ENCODE results near the gene GIGYF1. TPM values are rescaled to one million over a fixed set of nuclear protein-coding genes. Genes with fewer than 3 reads are reported as not detected.

The GIGYF1 gene, protein sequence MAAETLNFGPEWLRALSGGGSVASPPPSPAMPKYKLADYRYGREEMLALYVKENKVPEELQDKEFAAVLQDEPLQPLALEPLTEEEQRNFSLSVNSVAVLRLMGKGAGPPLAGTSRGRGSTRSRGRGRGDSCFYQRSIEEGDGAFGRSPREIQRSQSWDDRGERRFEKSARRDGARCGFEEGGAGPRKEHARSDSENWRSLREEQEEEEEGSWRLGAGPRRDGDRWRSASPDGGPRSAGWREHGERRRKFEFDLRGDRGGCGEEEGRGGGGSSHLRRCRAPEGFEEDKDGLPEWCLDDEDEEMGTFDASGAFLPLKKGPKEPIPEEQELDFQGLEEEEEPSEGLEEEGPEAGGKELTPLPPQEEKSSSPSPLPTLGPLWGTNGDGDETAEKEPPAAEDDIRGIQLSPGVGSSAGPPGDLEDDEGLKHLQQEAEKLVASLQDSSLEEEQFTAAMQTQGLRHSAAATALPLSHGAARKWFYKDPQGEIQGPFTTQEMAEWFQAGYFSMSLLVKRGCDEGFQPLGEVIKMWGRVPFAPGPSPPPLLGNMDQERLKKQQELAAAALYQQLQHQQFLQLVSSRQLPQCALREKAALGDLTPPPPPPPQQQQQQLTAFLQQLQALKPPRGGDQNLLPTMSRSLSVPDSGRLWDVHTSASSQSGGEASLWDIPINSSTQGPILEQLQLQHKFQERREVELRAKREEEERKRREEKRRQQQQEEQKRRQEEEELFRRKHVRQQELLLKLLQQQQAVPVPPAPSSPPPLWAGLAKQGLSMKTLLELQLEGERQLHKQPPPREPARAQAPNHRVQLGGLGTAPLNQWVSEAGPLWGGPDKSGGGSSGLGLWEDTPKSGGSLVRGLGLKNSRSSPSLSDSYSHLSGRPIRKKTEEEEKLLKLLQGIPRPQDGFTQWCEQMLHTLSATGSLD (N-terminal part only)
- 8.9 to 19.9 TPM (median 15.2 TPM) in 5 replicates for total RNA-seq (2022; extraction: Qiagen RNA extraction)

DNA sequence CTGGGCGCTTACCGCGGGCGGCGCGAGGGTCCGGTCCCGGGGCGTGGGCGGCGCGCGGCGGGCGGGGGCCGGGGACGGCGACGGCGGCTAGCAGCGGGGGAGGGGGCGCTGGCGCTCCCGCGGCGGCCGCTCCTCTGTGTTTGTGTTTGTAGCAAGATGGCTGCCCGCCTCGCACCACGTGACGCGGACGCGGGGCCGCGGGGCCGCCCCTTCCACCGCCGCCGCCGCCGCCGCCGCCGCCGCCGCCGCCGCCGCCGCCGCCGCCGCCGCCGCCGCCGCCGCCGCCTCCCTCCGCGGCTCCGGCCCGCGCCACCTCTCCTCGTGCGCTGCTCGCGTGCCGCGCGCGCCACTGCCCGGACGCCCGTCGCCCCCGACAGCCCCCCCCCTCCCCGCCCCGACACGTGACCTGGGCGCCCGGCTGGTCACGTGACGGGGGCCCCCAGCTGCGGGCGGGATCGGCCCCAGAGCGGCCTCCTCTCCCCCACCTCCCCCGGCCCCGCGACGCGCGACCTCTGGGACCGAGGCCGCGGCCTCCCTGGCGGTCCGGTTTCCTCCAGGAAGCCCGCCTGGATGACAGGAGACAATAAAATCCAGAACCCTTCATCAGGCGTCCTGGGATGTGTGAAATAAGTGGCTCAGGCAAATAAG lies at the start of gene GIGYF1:
TSS of gene GIGYF1 (minus strand) at position 153 of the 648 bp plus-strand sequence. CDS start 6,012 bp downstream, outside the sequence.

GRCh38 chr7:100720279-100720670 lies 26.2 kb upstream of the GIGYF1 start, which contains the start of gene EPO:
TSS of gene EPO (plus strand) at chr7:100720468. CDS start at chr7:100720981, 513 bp downstream.

DNA sequence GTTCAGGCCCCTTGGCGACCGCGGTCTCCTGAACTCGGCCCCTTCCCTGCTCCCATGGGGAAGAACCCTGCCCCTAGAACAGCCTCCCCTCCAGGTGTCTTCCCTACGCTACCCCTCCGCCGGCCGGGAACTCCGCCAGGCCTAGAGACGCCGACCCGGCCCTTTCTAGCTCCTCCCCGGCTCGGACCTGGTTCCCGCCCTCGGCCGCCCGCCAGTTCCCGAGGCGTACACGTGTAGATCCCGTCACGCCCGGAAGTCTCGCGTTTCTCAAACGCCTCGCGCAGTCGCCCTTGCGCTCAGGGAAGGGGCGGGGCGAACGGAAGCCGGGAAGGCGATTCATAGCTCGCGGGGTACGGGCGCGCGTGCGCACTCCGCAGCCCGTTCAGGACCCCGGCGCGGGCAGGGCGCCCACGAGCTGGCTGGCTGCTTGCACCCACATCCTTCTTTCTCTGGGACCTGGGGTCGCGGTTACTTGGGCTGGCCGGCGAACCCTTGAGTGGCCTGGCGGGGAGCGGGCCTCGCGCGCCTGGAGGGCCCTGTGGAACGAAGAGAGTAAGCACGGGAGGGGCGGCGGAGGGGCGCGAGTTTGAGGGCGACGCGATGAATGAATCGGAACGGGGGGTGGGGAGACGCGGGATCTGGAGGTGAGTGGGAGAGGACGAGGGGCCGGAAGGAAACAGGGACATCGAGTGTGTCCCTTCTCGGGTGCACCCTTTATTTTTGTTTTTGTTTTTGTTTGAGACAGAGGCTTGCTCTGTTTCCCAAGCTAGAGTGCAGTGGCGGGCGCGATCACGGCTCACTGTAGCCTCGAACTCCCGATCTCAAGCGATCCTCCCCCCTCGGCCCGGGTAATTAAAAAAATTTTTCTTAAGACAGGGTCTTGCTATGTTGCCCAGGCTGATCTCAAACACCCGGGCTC lies 12.0 kb upstream of the GIGYF1 start, which contains the start of gene POP7:
TSS of gene POP7 (plus strand) at position 369 of the 919 bp plus-strand sequence. CDS start 710 bp downstream, outside the sequence.

DNA sequence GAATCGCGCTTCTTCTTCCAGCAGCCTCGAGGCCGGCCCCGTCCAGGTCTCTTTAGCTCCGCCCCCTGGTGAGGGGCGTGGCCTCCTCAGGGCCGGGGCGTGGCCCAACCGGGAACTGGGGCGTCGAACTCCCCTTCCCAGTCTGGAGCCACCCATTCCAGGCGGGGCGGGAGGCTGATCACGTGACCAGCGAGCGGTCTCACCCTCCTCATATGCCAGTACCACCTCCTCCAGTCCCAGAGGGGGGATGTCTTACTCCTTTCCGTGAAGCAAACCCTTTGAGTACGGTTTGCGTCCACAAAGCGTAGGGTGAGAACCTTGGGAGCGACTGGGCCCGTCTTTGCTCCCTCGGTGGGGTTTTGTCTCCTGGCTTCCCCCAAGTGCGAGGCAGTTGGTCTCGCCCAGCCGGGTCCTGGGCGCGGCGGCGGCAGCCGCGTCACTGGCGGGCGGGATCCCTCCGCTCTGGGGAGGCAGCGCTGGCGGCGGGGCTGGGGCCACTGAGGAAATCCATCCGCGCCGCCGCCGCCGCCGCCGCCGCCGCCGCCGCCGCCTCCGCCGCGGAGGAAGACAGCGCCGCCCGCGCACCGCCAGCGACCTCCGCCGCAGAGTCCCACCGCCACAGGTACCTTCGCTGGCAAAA lies 20.6 kb downstream of the GIGYF1 start, which contains the start of gene GNB2:
TSS of gene GNB2 (plus strand) at position 439 of the 640 bp plus-strand sequence. CDS start 2,526 bp downstream, outside the sequence.

DNA sequence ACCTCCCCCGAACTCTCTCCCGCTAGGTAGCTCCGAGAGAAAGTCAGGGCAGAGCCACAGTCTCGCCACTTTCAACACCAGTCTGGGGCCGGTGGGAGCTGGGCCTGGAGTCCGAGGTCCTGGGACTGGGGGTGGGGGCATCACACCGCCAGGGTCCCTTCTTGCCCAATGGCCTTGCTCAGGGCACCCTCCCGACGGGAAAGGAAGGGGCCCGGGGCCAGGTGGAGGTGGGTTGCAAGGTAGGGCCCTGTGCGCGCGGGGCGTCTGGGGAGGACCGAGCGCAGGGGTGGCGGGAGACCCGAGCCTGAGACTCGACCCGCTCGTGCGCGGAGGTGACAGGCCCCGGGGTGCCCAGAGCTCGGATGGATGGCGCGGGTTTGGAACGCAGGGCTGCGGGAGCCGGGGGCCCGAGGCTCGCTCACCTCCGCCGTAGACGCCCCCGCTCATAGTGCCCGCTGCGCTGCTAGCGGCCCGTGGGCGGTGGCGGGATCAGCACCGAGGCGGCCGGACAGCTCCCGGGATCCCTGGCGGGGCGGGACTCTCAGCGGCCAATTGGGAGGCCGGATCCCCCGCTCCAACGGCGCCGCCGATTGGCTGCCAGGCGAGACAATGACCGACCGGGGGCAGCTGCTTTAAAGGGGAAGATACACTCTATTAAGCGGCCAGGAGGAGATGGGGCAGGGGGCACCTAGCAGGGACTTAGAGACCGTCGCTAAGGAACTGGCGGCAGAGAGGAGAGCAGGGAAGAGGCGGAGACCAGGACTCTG lies 38.0 kb downstream of the GIGYF1 start, which contains the start of gene ACTL6B:
TSS of gene ACTL6B (minus strand) at position 541 of the 767 bp plus-strand sequence. CDS start at position 447, 94 bp downstream.

GRCh38 chr7:100641463-100641859 lies 52.6 kb downstream of the GIGYF1 start, which contains the start of gene TFR2:
TSS of gene TFR2 (minus strand) at chr7:100641552. CDS start at chr7:100641509, 43 bp downstream.

Other genes with a start within 250 kb of the GIGYF1 start
- gene SPACDR, start 230.0 kb downstream of the GIGYF1 start, total RNA-seq (2022; extraction: Qiagen RNA extraction): 0.47 to 1.1 TPM (median 0.89 TPM) in 5 replicates
- 49.8 to 72.0 TPM (median 61.8 TPM) in 5 replicates for gene TSC22D4, start 215.0 kb downstream of the GIGYF1 start, total RNA-seq (2022; extraction: Qiagen RNA extraction)
- 3.9 to 7.8 TPM (median 6.4 TPM) in 5 replicates for gene NYAP1, start 210.3 kb downstream of the GIGYF1 start, total RNA-seq (2022; extraction: Qiagen RNA extraction)
- gene AGFG2, start 155.0 kb downstream of the GIGYF1 start, total RNA-seq (2022; extraction: Qiagen RNA extraction): 29.4 to 57.4 TPM (median 50.2 TPM) in 5 replicates
- gene SAP25, start 120.3 kb downstream of the GIGYF1 start, total RNA-seq (2022; extraction: Qiagen RNA extraction): 0.32 to 0.66 TPM (median 0.38 TPM) in 4 of 5 replicates, not detected in the other
- 10.2 to 19.5 TPM (median 15.7 TPM) in 5 replicates for gene LRCH4, start 108.1 kb downstream of the GIGYF1 start, total RNA-seq (2022; extraction: Qiagen RNA extraction)
- 0.10 to 0.33 TPM (median 0.25 TPM) in 5 replicates for gene FBXO24, start 107.9 kb downstream of the GIGYF1 start, total RNA-seq (2022; extraction: Qiagen RNA extraction)
- 6.8 to 10.9 TPM (median 8.8 TPM) in 5 replicates for gene PCOLCE, start 91.9 kb downstream of the GIGYF1 start, total RNA-seq (2022; extraction: Qiagen RNA extraction)
- gene MOSPD3, start 81.7 kb downstream of the GIGYF1 start, total RNA-seq (2022; extraction: Qiagen RNA extraction): 15.5 to 21.8 TPM (median 20.2 TPM) in 5 replicates
- gene TFR2, start 52.7 kb downstream of the GIGYF1 start, total RNA-seq (2022; extraction: Qiagen RNA extraction): 1.9 to 2.7 TPM (median 2.4 TPM) in 5 replicates
- gene ACTL6B, start 37.8 kb downstream of the GIGYF1 start, total RNA-seq (2022; extraction: Qiagen RNA extraction): not detected in 5 replicates
- 159 to 275 TPM (median 264 TPM) in 5 replicates for gene GNB2, start 20.5 kb downstream of the GIGYF1 start, total RNA-seq (2022; extraction: Qiagen RNA extraction)
- 69.0 to 94.3 TPM (median 86.0 TPM) in 5 replicates for gene POP7, start 11.9 kb upstream of the GIGYF1 start, total RNA-seq (2022; extraction: Qiagen RNA extraction)
- 0.06 TPM in 1 of 5 replicates, not detected in the others for gene EPO, start 26.2 kb upstream of the GIGYF1 start, total RNA-seq (2022; extraction: Qiagen RNA extraction)
- not detected in 5 replicates for gene ZAN, start 39.3 kb upstream of the GIGYF1 start, total RNA-seq (2022; extraction: Qiagen RNA extraction)
- 31.6 to 48.8 TPM (median 47.8 TPM) in 5 replicates for gene EPHB4, start 133.3 kb upstream of the GIGYF1 start, total RNA-seq (2022; extraction: Qiagen RNA extraction)
- 10.0 to 15.5 TPM (median 12.9 TPM) in 5 replicates for gene SLC12A9, start 158.5 kb upstream of the GIGYF1 start, total RNA-seq (2022; extraction: Qiagen RNA extraction)
- 38.6 to 50.0 TPM (median 46.4 TPM) in 5 replicates for gene TRIP6, start 173.1 kb upstream of the GIGYF1 start, total RNA-seq (2022; extraction: Qiagen RNA extraction)
- gene SRRT, start 180.9 kb upstream of the GIGYF1 start, total RNA-seq (2022; extraction: Qiagen RNA extraction): 107 to 156 TPM (median 148 TPM) in 5 replicates
- gene UFSP1, start 195.5 kb upstream of the GIGYF1 start, total RNA-seq (2022; extraction: Qiagen RNA extraction): 3.9 to 6.1 TPM (median 4.5 TPM) in 5 replicates
- gene ACHE, start 201.6 kb upstream of the GIGYF1 start, total RNA-seq (2022; extraction: Qiagen RNA extraction): 1.6 to 3.3 TPM (median 2.6 TPM) in 5 replicates